Uterus (tissue), 4 donors: ENCODE results near the gene VWCE. TPM values are rescaled to one million over a fixed set of nuclear protein-coding genes. Genes with fewer than 3 reads are reported as not detected.

Experiments
- DNase-seq, 2 donors: peaks; one replicate each; pipeline ENCODE4 v3.0.0-alpha.2; 2019 to 2020
- H3K27ac ChIP-seq, 2 donors: fragments of 200-600 bp; sonication (generic); 1 replicate in 1 of 2; 2 replicates in 1 of 2; pipeline ENCODE4 v1.5.1; 2016 to 2018
- H3K27me3 ChIP-seq, 2 donors: fragments of 200-600 bp; sonication (generic); one replicate each; pipeline ENCODE4 v1.5.1; 2018 to 2019; ENCODE audit warnings: control low read depth in 1 of 2
- H3K36me3 ChIP-seq, 2 donors: fragments of 200-600 bp; sonication (generic); one replicate each; pipeline ENCODE4 v1.5.1; 2019; ENCODE audit warnings: control low read depth in 1 of 2
- H3K4me1 ChIP-seq, 2 donors: fragments of 200-600 bp; sonication (generic); one replicate each; pipeline ENCODE4 v1.5.1; 2018 to 2019; ENCODE audit warnings: control low read depth in 1 of 2
- H3K4me3 ChIP-seq, 2 donors: fragments of 200-600 bp; sonication (generic); 1 replicate in 1 of 2; 2 replicates in 1 of 2; pipeline ENCODE4 v1.5.1; 2018 to 2019; ENCODE audit warnings: mild to moderate bottlenecking in 1 of 2
- H3K9me3 ChIP-seq, 2 donors: fragments of 200-600 bp; sonication (generic); one replicate each; pipeline ENCODE4 v1.5.1; 2019; ENCODE audit warnings: control low read depth in 1 of 2
- POLR2A ChIP-seq, 2 donors: fragments of 450-650 bp; IDR thresholded peaks; one replicate each; pipeline ENCODE4 v1.6.1; 2016; ENCODE audit warnings: antibody characterized with exemption in 2 of 2, mild to moderate bottlenecking in 1 of 2, moderate library complexity in 1 of 2
- intact Hi-C: fragments of 100-400 bp; cut with DNase I; formaldehyde crosslinking; loops from one replicate; pipeline ENCODE4 v1.15.1; 2023; ENCODE audit warnings: low total_unique reads
- total RNA-seq, 4 donors: library from RNA; depleted of rRNA in 3 of 4; stranded (reverse); fragments of >200 nt in 3 of 4; gene quantifications; one replicate each; pipeline versions ENCODE4 v1.1.0 to v1.2.4, GENCODE V29; 2014 to 2023
- TF ChIP-seq, protein P1 (sequence below), 4 experiments: fragments of 200-600 bp in 2 of 4; fragments of 450-650 bp in 2 of 4; sonication (generic) in 2 of 4; IDR thresholded peaks; one replicate each; pipeline ENCODE4 v1.5.1; 2016 to 2019; ENCODE audit warnings: antibody characterized with exemption in 4 of 4, mild to moderate bottlenecking in 2 of 4, moderate library complexity in 1 of 4
- donor health status: DM: yes; HTN: yes; CAD: no.

VWCE gene
- total RNA-seq, 4 donors from 2014 or later: 0.51 to 6.5 (median 1.2) TPM

DNA sequence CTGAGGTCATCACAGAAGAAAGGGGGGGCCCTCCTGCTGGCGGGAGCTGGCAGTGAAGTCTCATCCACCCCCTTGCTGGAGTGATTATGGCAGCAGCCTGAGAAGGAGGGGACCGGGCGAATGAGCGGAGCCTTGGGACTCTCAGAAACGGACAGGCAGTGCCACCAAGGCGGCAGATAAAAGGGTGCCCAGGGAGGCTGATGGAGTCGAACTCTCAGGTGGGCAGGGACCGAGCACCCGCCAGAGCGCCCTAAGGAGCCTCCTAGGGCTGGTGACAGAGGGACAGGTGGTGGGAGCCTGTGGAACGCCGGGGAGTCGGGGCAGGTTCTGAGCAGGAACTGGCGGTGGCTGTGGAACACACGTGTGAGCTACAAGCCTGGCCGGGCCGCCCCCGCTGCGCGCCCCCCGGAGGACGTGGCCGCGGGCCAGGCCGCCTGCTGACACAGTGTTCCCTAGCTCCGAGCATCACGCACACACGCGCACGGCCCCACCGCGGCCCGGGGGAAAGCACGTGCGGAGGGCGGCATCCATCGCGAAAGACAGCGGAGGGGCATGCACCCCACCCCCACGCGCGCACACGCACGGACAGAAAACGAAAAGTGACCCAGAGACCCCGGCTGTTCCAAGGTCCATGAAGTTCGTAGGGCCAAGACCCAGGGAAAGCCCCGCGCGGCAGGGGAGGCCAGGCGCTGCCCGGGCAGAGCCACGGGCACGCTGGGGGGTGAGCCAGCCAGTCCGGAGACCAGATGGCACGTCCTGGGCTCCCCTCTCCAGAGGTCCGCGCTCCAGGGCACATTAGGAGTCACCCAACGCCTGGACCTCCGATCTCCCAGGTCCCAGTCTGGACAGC, 1.0 kb downstream of the VWCE start:
- H3K27me3 ChIP-seq: no peaks in the 10 kb centered on the region
- peak overlapping the region; percentile 50 to 59 for H3K4me3 ChIP-seq
- TF ChIP-seq POLR2A (IDR thresholded peaks at IDR 0.05): no peak
- TF ChIP-seq, protein P1, sequence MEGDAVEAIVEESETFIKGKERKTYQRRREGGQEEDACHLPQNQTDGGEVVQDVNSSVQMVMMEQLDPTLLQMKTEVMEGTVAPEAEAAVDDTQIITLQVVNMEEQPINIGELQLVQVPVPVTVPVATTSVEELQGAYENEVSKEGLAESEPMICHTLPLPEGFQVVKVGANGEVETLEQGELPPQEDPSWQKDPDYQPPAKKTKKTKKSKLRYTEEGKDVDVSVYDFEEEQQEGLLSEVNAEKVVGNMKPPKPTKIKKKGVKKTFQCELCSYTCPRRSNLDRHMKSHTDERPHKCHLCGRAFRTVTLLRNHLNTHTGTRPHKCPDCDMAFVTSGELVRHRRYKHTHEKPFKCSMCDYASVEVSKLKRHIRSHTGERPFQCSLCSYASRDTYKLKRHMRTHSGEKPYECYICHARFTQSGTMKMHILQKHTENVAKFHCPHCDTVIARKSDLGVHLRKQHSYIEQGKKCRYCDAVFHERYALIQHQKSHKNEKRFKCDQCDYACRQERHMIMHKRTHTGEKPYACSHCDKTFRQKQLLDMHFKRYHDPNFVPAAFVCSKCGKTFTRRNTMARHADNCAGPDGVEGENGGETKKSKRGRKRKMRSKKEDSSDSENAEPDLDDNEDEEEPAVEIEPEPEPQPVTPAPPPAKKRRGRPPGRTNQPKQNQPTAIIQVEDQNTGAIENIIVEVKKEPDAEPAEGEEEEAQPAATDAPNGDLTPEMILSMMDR (IDR thresholded peaks at IDR 0.05): no peak
- H3K4me1 ChIP-seq: peaks cover 0 to 14% of the 10 kb centered on the region in 2 donors
- no peaks in the 10 kb centered on the region for H3K36me3 ChIP-seq
- peak overlapping the region; percentile 50 to 63 for H3K27ac ChIP-seq
- peak; percentile 52 to 80 for DNase-seq
- no peaks in the 10 kb centered on the region for H3K9me3 ChIP-seq
- intact Hi-C loops: no loop called here

DNA sequence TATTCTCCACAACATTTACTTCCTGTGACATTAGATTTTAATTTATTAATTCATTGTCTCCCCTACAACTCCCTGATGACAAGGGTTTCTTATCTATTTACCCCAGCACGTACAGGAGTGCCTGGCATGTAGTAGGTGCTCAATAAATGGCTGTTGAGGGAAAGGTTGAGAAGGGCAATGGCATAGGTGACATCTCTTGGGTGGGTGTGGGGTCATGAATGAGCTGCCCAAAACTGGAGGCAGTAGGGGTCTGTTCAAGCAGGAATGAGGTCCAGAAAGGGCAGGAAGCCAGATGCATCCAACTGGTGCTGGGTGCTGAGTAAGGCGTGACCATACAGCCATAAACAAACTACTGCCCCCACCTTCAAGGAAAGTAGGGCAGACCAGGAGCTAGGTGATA, 2.8 kb downstream of the VWCE start:
- H3K36me3 ChIP-seq: no peaks in the 10 kb centered on the region
- TF ChIP-seq POLR2A (IDR thresholded peaks at IDR 0.05): no peak
- TF ChIP-seq, protein P1 (IDR thresholded peaks at IDR 0.05): no peak
- DNase-seq: no peak
- peaks cover 0 to 14% of the 10 kb centered on the region in 2 donors for H3K4me1 ChIP-seq
- no peak overlapping the region for H3K27ac ChIP-seq
- H3K27me3 ChIP-seq: no peaks in the 10 kb centered on the region
- no peaks in the 10 kb centered on the region for H3K9me3 ChIP-seq
- no peak overlapping the region for H3K4me3 ChIP-seq
- intact Hi-C loops: no loop called here

- H3K9me3 ChIP-seq: no peaks in the 10 kb centered on the region
- H3K27ac ChIP-seq: no peak overlapping the region
- no peak overlapping the region for H3K4me3 ChIP-seq
- no peak for DNase-seq
- no peaks in the 10 kb centered on the region for H3K36me3 ChIP-seq
- peaks cover 0 to 14% of the 10 kb centered on the region in 2 donors for H3K4me1 ChIP-seq
- intact Hi-C loops: no loop called here
- no peak for TF ChIP-seq POLR2A (IDR thresholded peaks at IDR 0.05)
- H3K27me3 ChIP-seq: no peaks in the 10 kb centered on the region
Measured at GRCh38 chr11:61290905-61291690, 4.0 kb downstream of the VWCE start.

GRCh38 chr11:61287338-61287977, 7.7 kb downstream of the VWCE start:
- H3K9me3 ChIP-seq: no peaks in the 10 kb centered on the region
- H3K4me1 ChIP-seq: no peaks in the 10 kb centered on the region
- H3K27me3 ChIP-seq: no peaks in the 10 kb centered on the region
- no peak overlapping the region for H3K27ac ChIP-seq
- intact Hi-C loops: no loop called here
- DNase-seq: no peak
- no peaks in the 10 kb centered on the region for H3K36me3 ChIP-seq
- TF ChIP-seq, protein P1 (IDR thresholded peaks at IDR 0.05): no peak
- TF ChIP-seq POLR2A (IDR thresholded peaks at IDR 0.05): no peak
- H3K4me3 ChIP-seq: no peak overlapping the region

DNA sequence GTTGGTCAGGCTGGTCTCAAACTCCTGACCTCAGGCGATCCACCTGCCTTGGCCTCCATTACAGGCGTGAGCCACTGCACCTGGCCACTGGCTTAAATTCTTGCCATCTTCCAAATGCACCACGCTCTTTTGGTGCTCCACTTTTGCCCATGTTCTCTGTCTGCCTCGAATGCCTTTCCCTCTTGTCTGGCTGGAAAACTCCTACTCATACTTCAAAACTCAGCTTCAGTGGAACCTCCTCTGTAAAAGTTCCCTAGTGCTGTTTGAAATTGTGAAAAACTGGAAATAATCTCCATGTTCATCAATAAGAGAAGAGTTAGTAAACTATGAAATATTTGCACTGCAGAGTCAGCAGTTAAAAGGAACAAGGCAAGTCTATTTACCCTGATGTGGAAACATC, 11.5 kb downstream of the VWCE start:
- Histone ChIP-seq H3K4me1 (no peaks in the 10 kb centered on the region), H3K27ac (no peak overlapping the region), H3K36me3 (no peaks in the 10 kb centered on the region), H3K4me3 (no peak overlapping the region), H3K9me3 (no peaks in the 10 kb centered on the region), H3K27me3 (no peaks in the 10 kb centered on the region)
- DNase-seq: no peak
- TF ChIP-seq, protein P1 (IDR thresholded peaks at IDR 0.05): no peak
- no peak for TF ChIP-seq POLR2A (IDR thresholded peaks at IDR 0.05)
- intact Hi-C loops: no loop called here
